ACHN (cell line): ENCODE measurements around the gene DHRS2.
"Not testable (repeated sequence)": the region's sequence is repeated elsewhere in the genome, so short reads cannot be mapped to it uniquely, and the experiment has no call there.

Experiments used
- DNase-seq: peaks from one replicate; pipeline ENCODE4 v3.0.0-alpha.2; 2015
- in situ Hi-C: cut with HindIII; loops from 2 replicates; pipeline ENCODE4 v1.10.0; 2017; ENCODE audit warnings: low sequenced_read_pairs, low pct_ligation_motif_present, low pct_unique_long_range_greater_than_20kb

DHRS2 gene

GRCh38 chr14:23636317-23637211, at the start of gene DHRS2:
Gene DHRS2, plus strand, starts transcription at chr14:23636364. Its CDS starts 2,501 bp downstream, at chr14:23638865.
- in situ Hi-C loops, result no loop called here
- no peak for DNase-seq

- in situ Hi-C loops, result no loop called here
- DNase-seq, result peak; percentile 82
Observed at GRCh38 chr14:23588884-23589598, 47.1 kb upstream of the DHRS2 start.

- no peak for DNase-seq
- in situ Hi-C loops, result no loop called here
Observed at GRCh38 chr14:23589606-23590005, 46.6 kb upstream of the DHRS2 start.

- in situ Hi-C loops, result no loop called here
Observed at GRCh38 chr14:23590198-23590597, 46.0 kb upstream of the DHRS2 start.

GRCh38 chr14:23594191-23594590, 42.0 kb upstream of the DHRS2 start:
- in situ Hi-C loops, DNase-seq: not testable (repeated sequence)

More at GRCh38 chr14:23590198-23590597, 46.0 kb upstream of the DHRS2 start:
- no peak for DNase-seq

- in situ Hi-C loops, result no loop called here
- no peak for DNase-seq
Observed at GRCh38 chr14:23600322-23600707, 35.8 kb upstream of the DHRS2 start.

GRCh38 chr14:23600806-23601205, 35.4 kb upstream of the DHRS2 start:
- in situ Hi-C loops, result no loop called here
- no peak for DNase-seq

GRCh38 chr14:23601424-23601823, 34.7 kb upstream of the DHRS2 start:
- in situ Hi-C loops, result no loop called here
- DNase-seq, result no peak

- in situ Hi-C loops, result no loop called here
- no peak for DNase-seq
Observed at GRCh38 chr14:23601845-23602180, 34.4 kb upstream of the DHRS2 start.

- in situ Hi-C loops, result no loop called here
- DNase-seq, result no peak
Observed at GRCh38 chr14:23602181-23603095, 33.7 kb upstream of the DHRS2 start.

GRCh38 chr14:23603103-23603502, 33.1 kb upstream of the DHRS2 start:
- no peak for DNase-seq
- in situ Hi-C loops, result no loop called here

- DNase-seq, result no peak
- in situ Hi-C loops, result no loop called here
Observed at GRCh38 chr14:23604148-23604547, 32.0 kb upstream of the DHRS2 start.

GRCh38 chr14:23604675-23605170, 31.4 kb upstream of the DHRS2 start:
- in situ Hi-C loops, result no loop called here
- no peak for DNase-seq

- in situ Hi-C loops, result no loop called here
- no peak for DNase-seq
Observed at GRCh38 chr14:23605931-23606585, 30.1 kb upstream of the DHRS2 start.

GRCh38 chr14:23608454-23608853, 27.7 kb upstream of the DHRS2 start:
- DNase-seq, result no peak
- in situ Hi-C loops, result no loop called here

GRCh38 chr14:23609001-23609400, 27.2 kb upstream of the DHRS2 start:
- in situ Hi-C loops, result no loop called here
- DNase-seq, result no peak

- in situ Hi-C loops, DNase-seq: not testable (repeated sequence)
Observed at GRCh38 chr14:23609411-23610089, 26.6 kb upstream of the DHRS2 start.
